Measurements from ENCODE around the gene TRPV2.

- TF ChIP-seq YY1 (IDR thresholded peaks at IDR 0.05) (no peak), CTCF (IDR thresholded peaks at IDR 0.05; ENCODE audit: low read depth, low read length, missing input control) (no peak), TAF1 (conservative IDR thresholded peaks at IDR 0.05) (no peak), SP1 (IDR thresholded peaks at IDR 0.05) (no peak)
- TF ChIP-seq, protein P1, sequence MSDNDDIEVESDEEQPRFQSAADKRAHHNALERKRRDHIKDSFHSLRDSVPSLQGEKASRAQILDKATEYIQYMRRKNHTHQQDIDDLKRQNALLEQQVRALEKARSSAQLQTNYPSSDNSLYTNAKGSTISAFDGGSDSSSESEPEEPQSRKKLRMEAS (IDR thresholded peaks at IDR 0.05): no peak
- TF ChIP-seq, protein P2, sequence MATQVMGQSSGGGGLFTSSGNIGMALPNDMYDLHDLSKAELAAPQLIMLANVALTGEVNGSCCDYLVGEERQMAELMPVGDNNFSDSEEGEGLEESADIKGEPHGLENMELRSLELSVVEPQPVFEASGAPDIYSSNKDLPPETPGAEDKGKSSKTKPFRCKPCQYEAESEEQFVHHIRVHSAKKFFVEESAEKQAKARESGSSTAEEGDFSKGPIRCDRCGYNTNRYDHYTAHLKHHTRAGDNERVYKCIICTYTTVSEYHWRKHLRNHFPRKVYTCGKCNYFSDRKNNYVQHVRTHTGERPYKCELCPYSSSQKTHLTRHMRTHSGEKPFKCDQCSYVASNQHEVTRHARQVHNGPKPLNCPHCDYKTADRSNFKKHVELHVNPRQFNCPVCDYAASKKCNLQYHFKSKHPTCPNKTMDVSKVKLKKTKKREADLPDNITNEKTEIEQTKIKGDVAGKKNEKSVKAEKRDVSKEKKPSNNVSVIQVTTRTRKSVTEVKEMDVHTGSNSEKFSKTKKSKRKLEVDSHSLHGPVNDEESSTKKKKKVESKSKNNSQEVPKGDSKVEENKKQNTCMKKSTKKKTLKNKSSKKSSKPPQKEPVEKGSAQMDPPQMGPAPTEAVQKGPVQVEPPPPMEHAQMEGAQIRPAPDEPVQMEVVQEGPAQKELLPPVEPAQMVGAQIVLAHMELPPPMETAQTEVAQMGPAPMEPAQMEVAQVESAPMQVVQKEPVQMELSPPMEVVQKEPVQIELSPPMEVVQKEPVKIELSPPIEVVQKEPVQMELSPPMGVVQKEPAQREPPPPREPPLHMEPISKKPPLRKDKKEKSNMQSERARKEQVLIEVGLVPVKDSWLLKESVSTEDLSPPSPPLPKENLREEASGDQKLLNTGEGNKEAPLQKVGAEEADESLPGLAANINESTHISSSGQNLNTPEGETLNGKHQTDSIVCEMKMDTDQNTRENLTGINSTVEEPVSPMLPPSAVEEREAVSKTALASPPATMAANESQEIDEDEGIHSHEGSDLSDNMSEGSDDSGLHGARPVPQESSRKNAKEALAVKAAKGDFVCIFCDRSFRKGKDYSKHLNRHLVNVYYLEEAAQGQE (IDR thresholded peaks at IDR 0.05): no peak
Observed at GRCh38 chr17:16471295-16471694, 55.9 kb downstream of the TRPV2 start.
